MM.1S (cell line): ENCODE results near the gene TMED5.

Experiments used
- EZH2 ChIP-seq: fragments of 300-600 bp; sonication (generic); optimal IDR thresholded peaks from 2 replicates; pipeline ENCODE3; 2017; ENCODE audit warnings: low read depth, mild to moderate bottlenecking, antibody characterized with exemption, low read length, mixed read lengths
- EZH2phosphoT487 ChIP-seq: fragments of 300-600 bp; sonication (generic); IDR thresholded peaks from 2 replicates; pipeline ENCODE4 v1.6.1; 2018; ENCODE audit warnings: antibody characterized with exemption, low read length
- TF ChIP-seq, protein P1 (sequence below): fragments of 300-600 bp; sonication (generic); IDR thresholded peaks from 2 replicates; pipeline ENCODE4 v1.5.1; 2016; ENCODE audit warnings: antibody characterized with exemption, low read length, mixed read lengths

DNA sequence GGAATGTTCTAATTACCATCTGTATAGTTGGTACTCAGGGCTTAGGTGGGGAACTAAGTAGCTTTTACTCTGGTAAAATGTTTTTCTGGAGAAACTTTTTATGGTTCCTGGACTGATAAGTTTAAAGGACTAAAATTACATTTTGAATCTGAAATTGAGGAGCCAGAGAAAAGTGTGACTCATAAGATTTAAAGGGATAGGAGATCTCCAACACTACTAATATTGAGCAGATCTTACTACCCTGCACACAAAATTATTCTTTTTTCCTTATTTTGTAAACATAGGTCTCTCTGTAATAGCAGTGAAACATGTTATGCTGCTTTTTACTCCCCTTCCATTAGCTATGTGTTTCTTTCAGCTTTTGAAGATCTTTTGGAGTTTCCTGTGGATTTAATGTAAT is 68.7 kb downstream of the TMED5 start:
- TF ChIP-seq, protein P1, sequence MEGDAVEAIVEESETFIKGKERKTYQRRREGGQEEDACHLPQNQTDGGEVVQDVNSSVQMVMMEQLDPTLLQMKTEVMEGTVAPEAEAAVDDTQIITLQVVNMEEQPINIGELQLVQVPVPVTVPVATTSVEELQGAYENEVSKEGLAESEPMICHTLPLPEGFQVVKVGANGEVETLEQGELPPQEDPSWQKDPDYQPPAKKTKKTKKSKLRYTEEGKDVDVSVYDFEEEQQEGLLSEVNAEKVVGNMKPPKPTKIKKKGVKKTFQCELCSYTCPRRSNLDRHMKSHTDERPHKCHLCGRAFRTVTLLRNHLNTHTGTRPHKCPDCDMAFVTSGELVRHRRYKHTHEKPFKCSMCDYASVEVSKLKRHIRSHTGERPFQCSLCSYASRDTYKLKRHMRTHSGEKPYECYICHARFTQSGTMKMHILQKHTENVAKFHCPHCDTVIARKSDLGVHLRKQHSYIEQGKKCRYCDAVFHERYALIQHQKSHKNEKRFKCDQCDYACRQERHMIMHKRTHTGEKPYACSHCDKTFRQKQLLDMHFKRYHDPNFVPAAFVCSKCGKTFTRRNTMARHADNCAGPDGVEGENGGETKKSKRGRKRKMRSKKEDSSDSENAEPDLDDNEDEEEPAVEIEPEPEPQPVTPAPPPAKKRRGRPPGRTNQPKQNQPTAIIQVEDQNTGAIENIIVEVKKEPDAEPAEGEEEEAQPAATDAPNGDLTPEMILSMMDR = no peak
- TF ChIP-seq EZH2phosphoT487 (no peak), EZH2 (no peak)
